SH-SY5Y (cell line): ENCODE measurements around the gene CR2.

Experiments used
- GATA2 ChIP-seq: IDR thresholded peaks from 2 replicates; pipeline ENCODE4 v1.6.1; 2011; ENCODE audit warnings: mild to moderate bottlenecking, low read depth, low read length
- GATA3 ChIP-seq: IDR thresholded peaks from 2 replicates; pipeline ENCODE4 v1.6.1; 2011; ENCODE audit warnings: low read depth, mild to moderate bottlenecking, low read length, moderate library complexity

The CR2 gene

GRCh38 chr1:207454046-207454964 lies at the start of gene CR2:
Gene CR2 (plus strand): TSS chr1:207454328. CDS start chr1:207454419, 91 bp downstream.
- TF ChIP-seq GATA3, result no peak
- no peak for TF ChIP-seq GATA2

- TF ChIP-seq GATA3, result no peak
- TF ChIP-seq GATA2, result no peak
Observed at GRCh38 chr1:207404849-207405525, 49.1 kb upstream of the CR2 start.

GRCh38 chr1:207405814-207406213 lies 48.3 kb upstream of the CR2 start:
- TF ChIP-seq GATA3 (no peak), GATA2 (no peak)

- no peak for TF ChIP-seq GATA2
- TF ChIP-seq GATA3, result no peak
Observed at GRCh38 chr1:207407655-207408260, 46.4 kb upstream of the CR2 start.

- TF ChIP-seq GATA3 (no peak), GATA2 (no peak)
Observed at GRCh38 chr1:207412845-207413244, 41.3 kb upstream of the CR2 start.

GRCh38 chr1:207414606-207415108 lies 39.5 kb upstream of the CR2 start:
- TF ChIP-seq GATA3, result no peak
- no peak for TF ChIP-seq GATA2

- TF ChIP-seq GATA3 (no peak), GATA2 (no peak)
Observed at GRCh38 chr1:207417076-207417475, 37.1 kb upstream of the CR2 start.

- TF ChIP-seq GATA3, result no peak
- TF ChIP-seq GATA2, result no peak
Observed at GRCh38 chr1:207418351-207418750, 35.8 kb upstream of the CR2 start.

- TF ChIP-seq GATA2 (no peak), GATA3 (no peak)
Observed at GRCh38 chr1:207420109-207420508, 34.0 kb upstream of the CR2 start.

- TF ChIP-seq GATA3 (no peak), GATA2 (no peak)
Observed at GRCh38 chr1:207421078-207421477, 33.0 kb upstream of the CR2 start.

- TF ChIP-seq GATA3, result no peak
- TF ChIP-seq GATA2, result no peak
Observed at GRCh38 chr1:207423560-207424292, 30.4 kb upstream of the CR2 start.

GRCh38 chr1:207424570-207425131 lies 29.5 kb upstream of the CR2 start:
- TF ChIP-seq GATA2 (no peak), GATA3 (no peak)

GRCh38 chr1:207427832-207428585 lies 26.1 kb upstream of the CR2 start:
- no peak for TF ChIP-seq GATA3
- TF ChIP-seq GATA2, result no peak
